Gastroesophageal sphincter (tissue), 4 donors: ENCODE results near the gene RIC8A. TPM values are rescaled to one million over a fixed set of nuclear protein-coding genes. Genes with fewer than 3 reads are reported as not detected.

Experiments
- ATAC-seq: fragments of 150-250 bp; one replicate; pipeline ENCODE4 v1.9.1; 2016; ENCODE audit warnings: mild to moderate bottlenecking, moderate library complexity
- H3K27ac ChIP-seq, 4 donors: fragments of 200-600 bp; sonication (generic) in 3 of 4; 1 replicate in 3 of 4; 2 replicates in 1 of 4; pipeline ENCODE4 v1.5.1; 2016 to 2019
- H3K27me3 ChIP-seq: fragments of 200-600 bp; sonication (generic); one replicate; pipeline ENCODE4 v1.5.1; 2019
- H3K36me3 ChIP-seq, 2 donors: fragments of 200-600 bp; sonication (generic); one replicate each; pipeline ENCODE4 v1.5.1; 2019; ENCODE audit warnings: control low read depth in 1 of 2
- H3K4me1 ChIP-seq, 3 donors: fragments of 200-600 bp; sonication (generic); 1 replicate in 2 of 3; 2 replicates in 1 of 3; pipeline ENCODE4 v1.5.1; 2016 to 2019; ENCODE audit warnings: control low read depth in 2 of 3
- H3K4me3 ChIP-seq, 2 donors: fragments of 200-600 bp; sonication (generic); one replicate each; pipeline ENCODE4 v1.5.1; 2019; ENCODE audit warnings: mild to moderate bottlenecking in 1 of 2, moderate library complexity in 1 of 2
- H3K9me3 ChIP-seq, 3 donors: fragments of 200-600 bp; sonication (generic); one replicate each; pipeline ENCODE4 v1.5.1; 2017 to 2019; ENCODE audit warnings: control low read depth in 2 of 3
- EP300 ChIP-seq: sonication (generic); formaldehyde crosslinking; IDR thresholded peaks from one replicate; pipeline ENCODE4 v1.6.1; 2017; ENCODE audit warnings: antibody characterized with exemption, mild to moderate bottlenecking
- POLR2A ChIP-seq, 2 donors: fragments of 450-650 bp; IDR thresholded peaks; one replicate each; pipeline ENCODE4 v1.6.1; 2017; ENCODE audit warnings: antibody characterized with exemption in 2 of 2, mild to moderate bottlenecking in 2 of 2, moderate library complexity in 1 of 2
- POLR2AphosphoS5 ChIP-seq: sonication (generic); formaldehyde crosslinking; IDR thresholded peaks from one replicate; pipeline ENCODE4 v1.6.1; 2017; ENCODE audit warnings: antibody characterized with exemption
- WGBS, 2 donors: methylation state at CpG; one replicate each; pipeline ENCODE4 v1.1.5; 2018; ENCODE audit warnings: low coverage in 1 of 2; 5-methylcytosine and 5-hydroxymethylcytosine counted together
- total RNA-seq, 4 donors: library from RNA; depleted of rRNA; stranded (reverse); fragments of >200 nt; gene quantifications; one replicate each; pipeline ENCODE4 v1.1.0, GENCODE V29; 2016
- TF ChIP-seq, protein P1 (sequence below), 4 experiments: fragments of 200-600 bp in 2 of 4; fragments of 450-650 bp in 2 of 4; sonication (generic) in 1 of 4; IDR thresholded peaks; one replicate each; pipeline ENCODE4 v1.5.1; 2017 to 2019; ENCODE audit warnings: antibody characterized with exemption in 4 of 4, mild to moderate bottlenecking in 2 of 4, moderate library complexity in 2 of 4

Gene RIC8A
- total RNA-seq, 4 donors from 2014 or later, result 78.2 to 169 (median 135) TPM

- 73 to 89% methylated on average over 2 to 3 of the region's 13 CpGs for WGBS, 2 donors
- TF ChIP-seq POLR2A (IDR thresholded peaks at IDR 0.05) (no peak), POLR2AphosphoS5 (no peak), EP300 (no peak)
- TF ChIP-seq, protein P1, sequence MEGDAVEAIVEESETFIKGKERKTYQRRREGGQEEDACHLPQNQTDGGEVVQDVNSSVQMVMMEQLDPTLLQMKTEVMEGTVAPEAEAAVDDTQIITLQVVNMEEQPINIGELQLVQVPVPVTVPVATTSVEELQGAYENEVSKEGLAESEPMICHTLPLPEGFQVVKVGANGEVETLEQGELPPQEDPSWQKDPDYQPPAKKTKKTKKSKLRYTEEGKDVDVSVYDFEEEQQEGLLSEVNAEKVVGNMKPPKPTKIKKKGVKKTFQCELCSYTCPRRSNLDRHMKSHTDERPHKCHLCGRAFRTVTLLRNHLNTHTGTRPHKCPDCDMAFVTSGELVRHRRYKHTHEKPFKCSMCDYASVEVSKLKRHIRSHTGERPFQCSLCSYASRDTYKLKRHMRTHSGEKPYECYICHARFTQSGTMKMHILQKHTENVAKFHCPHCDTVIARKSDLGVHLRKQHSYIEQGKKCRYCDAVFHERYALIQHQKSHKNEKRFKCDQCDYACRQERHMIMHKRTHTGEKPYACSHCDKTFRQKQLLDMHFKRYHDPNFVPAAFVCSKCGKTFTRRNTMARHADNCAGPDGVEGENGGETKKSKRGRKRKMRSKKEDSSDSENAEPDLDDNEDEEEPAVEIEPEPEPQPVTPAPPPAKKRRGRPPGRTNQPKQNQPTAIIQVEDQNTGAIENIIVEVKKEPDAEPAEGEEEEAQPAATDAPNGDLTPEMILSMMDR (IDR thresholded peaks at IDR 0.05), result no peak
- Histone ChIP-seq H3K27me3 (no peaks in the 10 kb centered on the region), H3K9me3 (no peaks in the 10 kb centered on the region), H3K4me3 (no peak overlapping the region), H3K27ac (no peak overlapping the region), H3K36me3 (peaks cover 0 to 56% of the 10 kb centered on the region in 2 donors), H3K4me1 (peaks cover 0 to 33% (median 3%) of the 10 kb centered on the region in 3 donors)
- ATAC-seq, result no peak
Observed at GRCh38 chr11:200224-201003, 7.1 kb upstream of the RIC8A start.

GRCh38 chr11:201966-202365, 5.5 kb upstream of the RIC8A start:
- Histone ChIP-seq H3K9me3 (no peaks in the 10 kb centered on the region), H3K4me3 (no peak overlapping the region), H3K27ac (no peak overlapping the region), H3K4me1 (peaks cover 0 to 45% (median 14%) of the 10 kb centered on the region in 3 donors), H3K36me3 (peaks cover 0 to 61% of the 10 kb centered on the region in 2 donors), H3K27me3 (no peaks in the 10 kb centered on the region)
- 60 to 80% methylated on average over 4 to 10 of the region's 15 CpGs for WGBS, 2 donors
- ATAC-seq, result no peak
- TF ChIP-seq, protein P1 (IDR thresholded peaks at IDR 0.05), result no peak
- TF ChIP-seq EP300 (no peak), POLR2A (IDR thresholded peaks at IDR 0.05) (no peak), POLR2AphosphoS5 (no peak)

DNA sequence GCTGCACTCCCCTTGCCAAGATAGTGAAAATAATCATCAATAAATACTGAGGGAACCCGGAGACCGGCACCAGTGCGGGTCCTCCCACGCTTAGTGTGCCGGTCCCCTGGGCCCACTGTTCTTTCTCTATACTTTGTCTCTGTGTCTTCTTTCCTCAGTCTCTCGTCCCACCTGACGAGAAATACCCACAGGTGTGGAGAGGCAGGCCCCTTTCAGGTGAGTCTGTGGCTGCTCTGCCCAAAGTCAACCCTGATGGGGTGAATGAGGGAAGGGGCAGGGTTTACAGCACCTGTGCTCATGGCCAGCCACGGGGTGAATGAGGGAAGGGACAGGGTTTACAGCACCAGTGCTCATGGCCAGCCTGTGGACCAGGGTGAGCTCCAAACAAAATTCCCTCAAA, 5.0 kb upstream of the RIC8A start:
- Histone ChIP-seq H3K27me3 (no peaks in the 10 kb centered on the region), H3K27ac (peak overlapping the region in 1 of 4 donors; percentile 5), H3K4me1 (peaks cover 0 to 45% (median 14%) of the 10 kb centered on the region in 3 donors), H3K4me3 (no peak overlapping the region), H3K9me3 (no peaks in the 10 kb centered on the region), H3K36me3 (peaks cover 0 to 61% of the 10 kb centered on the region in 2 donors)
- TF ChIP-seq EP300, result no peak
- TF ChIP-seq POLR2A (IDR thresholded peaks at IDR 0.05), result no peak
- TF ChIP-seq, protein P1 (IDR thresholded peaks at IDR 0.05), result no peak
- no peak for TF ChIP-seq POLR2AphosphoS5
- WGBS, 2 donors, result 81 to 82% methylated on average over 7 to 8 of the region's 8 CpGs
- ATAC-seq, result no peak

DNA sequence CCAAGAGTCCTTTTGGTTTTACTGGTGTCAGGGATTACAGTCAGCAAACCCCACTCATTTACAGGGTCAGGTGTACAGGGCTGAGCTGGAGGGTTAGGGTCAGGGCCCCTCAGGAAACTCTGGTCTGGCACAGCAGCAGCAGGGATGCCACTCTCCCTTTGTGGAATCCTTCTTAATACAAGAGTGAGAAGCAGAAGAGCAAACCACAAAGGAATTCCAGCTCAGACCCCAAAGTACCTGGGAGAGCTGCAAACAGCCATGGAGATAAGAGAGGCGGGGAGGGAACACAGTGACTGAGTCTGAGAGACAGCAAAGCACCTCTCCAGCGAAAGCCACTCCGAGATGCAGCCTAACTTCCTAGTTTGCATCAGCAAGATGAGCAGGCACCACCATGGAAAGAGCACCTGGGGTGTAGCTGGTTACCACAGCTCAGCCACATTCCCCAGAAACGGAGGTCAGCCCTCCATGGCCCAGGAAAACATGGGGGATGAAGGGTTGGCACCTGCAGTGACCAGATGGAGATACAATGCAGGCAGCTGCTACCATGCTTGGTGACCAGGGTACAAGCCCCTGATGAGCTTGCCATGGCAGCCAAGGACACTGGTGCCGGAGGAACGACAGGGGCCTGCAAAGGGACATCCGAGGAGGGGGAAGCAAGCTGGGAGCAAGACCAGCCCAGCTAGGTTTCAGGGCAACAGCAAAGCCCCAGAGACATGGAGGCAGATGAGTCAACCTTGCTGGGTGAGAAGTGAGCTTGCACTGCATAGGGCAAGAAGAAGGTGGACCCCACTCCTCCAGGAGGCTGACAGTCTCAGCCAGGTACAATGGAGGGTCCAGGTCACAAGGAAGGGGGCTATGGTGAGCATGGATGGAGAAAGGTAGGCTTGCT, 4.2 kb upstream of the RIC8A start:
- Histone ChIP-seq H3K9me3 (no peaks in the 10 kb centered on the region), H3K27me3 (no peaks in the 10 kb centered on the region), H3K4me3 (no peak overlapping the region), H3K4me1 (peaks cover 0 to 45% (median 14%) of the 10 kb centered on the region in 3 donors), H3K36me3 (peaks cover 0 to 61% of the 10 kb centered on the region in 2 donors), H3K27ac (no peak overlapping the region)
- TF ChIP-seq EP300 (no peak), POLR2AphosphoS5 (no peak), POLR2A (IDR thresholded peaks at IDR 0.05) (no peak)
- TF ChIP-seq, protein P1 (IDR thresholded peaks at IDR 0.05), result no peak
- ATAC-seq, result no peak
- WGBS, 2 donors, result 83 to 100% methylated on average over 1 to 6 of the region's 7 CpGs
